Upper lobe of left lung (tissue), 4 donors: ENCODE data around the gene KCTD1.

Experiments used
- CTCF ChIP-seq, 6 experiments: fragments of 450-650 bp in 4 of 6; fragments of 200-600 bp in 2 of 6; sonication (generic) in 2 of 6; IDR thresholded peaks; one replicate each; pipeline ENCODE4 v1.5.1; 2016 to 2019; ENCODE audit warnings: antibody characterized with exemption in 6 of 6
- EP300 ChIP-seq, 4 donors: sonication (generic); formaldehyde crosslinking; IDR thresholded peaks; one replicate each; pipeline ENCODE4 v1.5.1; 2017; ENCODE audit warnings: antibody characterized with exemption in 4 of 4, control low read depth in 2 of 4
- POLR2A ChIP-seq, 4 donors: fragments of 450-650 bp; IDR thresholded peaks; one replicate each; pipeline ENCODE4 v1.5.1; 2016 to 2017; ENCODE audit warnings: antibody characterized with exemption in 4 of 4, mild to moderate bottlenecking in 2 of 4
- POLR2AphosphoS5 ChIP-seq, 2 donors: sonication (generic); formaldehyde crosslinking; IDR thresholded peaks; one replicate each; pipeline ENCODE4 v1.5.1; 2017; ENCODE audit warnings: antibody characterized with exemption in 2 of 2

DNA sequence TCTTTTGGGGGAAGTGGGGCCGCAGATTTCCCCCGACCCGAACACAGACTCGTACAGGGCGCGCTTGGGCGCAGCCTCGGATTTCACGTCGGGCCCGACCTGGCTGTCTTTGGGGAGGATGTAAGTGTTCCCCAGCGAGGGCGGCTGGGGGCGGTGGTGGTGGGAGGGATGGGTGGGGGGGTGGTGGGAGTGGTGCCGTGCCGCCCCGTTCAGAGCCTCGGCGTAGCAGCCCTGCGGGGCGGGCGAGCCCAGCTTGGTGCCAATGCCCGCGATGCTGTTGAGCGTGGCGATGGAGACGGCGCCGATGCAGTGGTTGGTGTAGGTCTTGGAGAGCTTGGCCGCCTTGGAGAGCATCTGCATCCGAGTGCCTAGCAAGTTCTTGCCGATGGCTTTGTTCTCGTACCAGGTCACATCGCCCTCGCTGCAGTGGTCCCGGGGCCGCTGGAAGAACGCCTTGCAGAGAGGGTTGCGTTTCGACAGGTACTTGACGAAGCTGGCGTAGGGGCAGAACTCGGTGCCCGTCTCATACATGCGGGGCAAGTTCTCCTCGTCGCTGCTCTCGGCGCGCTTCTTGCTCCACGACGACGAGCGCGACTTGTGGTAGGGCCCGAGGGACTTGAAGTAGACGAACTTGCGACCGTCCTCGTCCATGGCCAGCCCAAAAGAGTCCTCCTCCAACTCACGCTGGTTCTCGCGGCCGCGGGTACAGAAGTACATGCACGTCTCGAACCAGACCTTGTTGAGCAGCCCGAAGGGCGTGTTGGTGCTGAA is 1.3 kb downstream of the KCTD1 start:
- no peak for TF ChIP-seq CTCF (IDR thresholded peaks at IDR 0.05)
- no peak for TF ChIP-seq POLR2A (IDR thresholded peaks at IDR 0.05)
- TF ChIP-seq EP300 (IDR thresholded peaks at IDR 0.05) = no peak
- no peak for TF ChIP-seq POLR2AphosphoS5 (IDR thresholded peaks at IDR 0.05)
